H9 (cell line): ENCODE results near the gene MST1R. TPM values are rescaled to one million over a fixed set of nuclear protein-coding genes. Genes with fewer than 3 reads are reported as not detected.

ENCODE experiments used
- DNase-seq: peaks from one replicate; pipeline ENCODE4 v3.0.0-alpha.2; 2017
- H2AFZ ChIP-seq: one replicate; pipeline ENCODE4 v1.6.1; 2013; ENCODE audit warnings: mild to moderate bottlenecking, low read length, control low read depth, moderate library complexity
- H2AK5ac ChIP-seq: 2 replicates; pipeline ENCODE4 v1.6.1; 2013; ENCODE audit warnings: low read length, control low read depth, mixed read lengths; ENCODE audit not compliant: insufficient read length
- H2BK120ac ChIP-seq: one replicate; pipeline ENCODE4 v1.6.1; 2013; ENCODE audit warnings: low read depth, mild to moderate bottlenecking, low read length, control low read depth, inconsistent platforms; ENCODE audit not compliant: poor library complexity, severe bottlenecking
- H2BK12ac ChIP-seq: 2 replicates; pipeline ENCODE4 v1.6.1; 2013; ENCODE audit warnings: low read length, control low read depth, mixed read lengths, low read depth; ENCODE audit not compliant: insufficient read length
- H2BK15ac ChIP-seq: 2 replicates; pipeline ENCODE4 v1.6.1; 2013; ENCODE audit warnings: low read depth, low read length, control low read depth
- H2BK20ac ChIP-seq: one replicate; pipeline ENCODE4 v1.6.1; 2013; ENCODE audit warnings: low read depth, mild to moderate bottlenecking, low read length, control low read depth, inconsistent platforms; ENCODE audit not compliant: poor library complexity, severe bottlenecking
- H2BK5ac ChIP-seq: 2 replicates; pipeline ENCODE4 v1.6.1; 2013; ENCODE audit warnings: low read length, control low read depth, mixed read lengths; ENCODE audit not compliant: insufficient read length
- H3K14ac ChIP-seq: 2 replicates; pipeline ENCODE4 v1.6.1; 2013; ENCODE audit warnings: low read length, control low read depth; ENCODE audit not compliant: insufficient read depth
- H3K18ac ChIP-seq: 2 replicates; pipeline ENCODE4 v1.6.1; 2013; ENCODE audit warnings: low read depth, mild to moderate bottlenecking, mixed read lengths, low read length, control low read depth; ENCODE audit not compliant: insufficient read length
- H3K23ac ChIP-seq: 2 replicates; pipeline ENCODE4 v1.6.1; 2013; ENCODE audit warnings: low read length, control low read depth, mixed read lengths, low read depth; ENCODE audit not compliant: insufficient read length
- H3K23me2 ChIP-seq: 2 replicates; pipeline ENCODE4 v1.6.1; 2013; ENCODE audit warnings: low read depth, mild to moderate bottlenecking, mixed read lengths, low read length, control low read depth; ENCODE audit not compliant: insufficient read length, poor library complexity, severe bottlenecking
- H3K27ac ChIP-seq: 2 replicates; pipeline ENCODE4 v1.5.1; 2013; ENCODE audit warnings: low read length, control low read depth, mixed read lengths, low read depth; ENCODE audit not compliant: insufficient read length
- H3K27me3 ChIP-seq: 2 replicates; pipeline ENCODE4 v1.6.1; 2013; ENCODE audit warnings: low read length, control low read depth, inconsistent platforms; ENCODE audit not compliant: insufficient read depth
- H3K4ac ChIP-seq: 2 replicates; pipeline ENCODE4 v1.6.1; 2013; ENCODE audit warnings: low read depth, mild to moderate bottlenecking, control low read depth, inconsistent platforms, low read length, moderate library complexity
- H3K4me1 ChIP-seq: 2 replicates; pipeline ENCODE4 v1.6.1; 2013; ENCODE audit warnings: low read length, control low read depth, inconsistent platforms; ENCODE audit not compliant: insufficient read depth
- H3K4me2 ChIP-seq: 2 replicates; pipeline ENCODE4 v1.6.1; 2013; ENCODE audit warnings: low read length, control low read depth, mixed read lengths; ENCODE audit not compliant: insufficient read length, insufficient read depth
- H3K56ac ChIP-seq: 2 replicates; pipeline ENCODE4 v1.6.1; 2013; ENCODE audit warnings: low read depth, mild to moderate bottlenecking, mixed read lengths, low read length, control low read depth; ENCODE audit not compliant: insufficient read length
- H3K79me1 ChIP-seq: 2 replicates; pipeline ENCODE4 v1.6.1; 2013; ENCODE audit warnings: low read depth, mild to moderate bottlenecking, moderate library complexity, low read length, control low read depth, inconsistent platforms; ENCODE audit not compliant: insufficient read depth, poor library complexity, severe bottlenecking
- H3K79me2 ChIP-seq: 2 replicates; pipeline ENCODE4 v1.6.1; 2013; ENCODE audit warnings: low read length, control low read depth, inconsistent platforms; ENCODE audit not compliant: insufficient read depth
- H3K9ac ChIP-seq: 2 replicates; pipeline ENCODE4 v1.6.1; 2013; ENCODE audit warnings: low read length, control low read depth, mixed read lengths; ENCODE audit not compliant: insufficient read length; ENCODE audit errors: extremely low read depth
- H3K9me3 ChIP-seq: one replicate; pipeline ENCODE4 v1.6.1; 2013; ENCODE audit warnings: low read depth, low read length, inconsistent platforms; ENCODE audit not compliant: control insufficient read depth
- H3T11ph ChIP-seq: one replicate; pipeline ENCODE4 v1.6.1; 2013; ENCODE audit warnings: mild to moderate bottlenecking, low read length, control low read depth, inconsistent platforms
- H4K20me1 ChIP-seq: one replicate; pipeline ENCODE4 v1.6.1; 2013; ENCODE audit not compliant: control insufficient read depth, insufficient read length, insufficient read depth
- H4K5ac ChIP-seq: 2 replicates; pipeline ENCODE4 v1.6.1; 2013; ENCODE audit warnings: low read depth, mild to moderate bottlenecking, mixed read lengths, low read length, control low read depth; ENCODE audit not compliant: insufficient read length
- H4K8ac ChIP-seq: replicated peaks from 2 replicates; pipeline ENCODE4 v1.6.1; 2013; ENCODE audit warnings: low read length, control low read depth, mixed read lengths, low read depth; ENCODE audit not compliant: insufficient read length
- H4K91ac ChIP-seq: 2 replicates; pipeline ENCODE4 v1.6.1; 2013; ENCODE audit warnings: low read depth, mild to moderate bottlenecking, moderate library complexity, mixed read lengths, low read length, control low read depth; ENCODE audit not compliant: insufficient read length
- H3K27ac Mint-ChIP-seq, 3 experiments: 2 replicates in 2 of 3; 3 replicates in 1 of 3; pipeline ENCODE4 v1.8.0; 2020 to 2021; ENCODE audit warnings: mixed read lengths in 3 of 3, mild to moderate bottlenecking in 1 of 3, moderate library complexity in 1 of 3
- H3K27me3 Mint-ChIP-seq: 2 replicates; pipeline ENCODE4 v1.8.0; 2021; ENCODE audit warnings: low read depth, mild to moderate bottlenecking, moderate library complexity, mixed read lengths
- H3K36me3 Mint-ChIP-seq, 3 experiments: 2 replicates in 2 of 3; 3 replicates in 1 of 3; pipeline ENCODE4 v1.8.0; 2020 to 2021; ENCODE audit warnings: low read depth in 3 of 3, mixed read lengths in 3 of 3; ENCODE audit not compliant: insufficient read depth in 1 of 3
- H3K4me1 Mint-ChIP-seq, 2 experiments: 2 replicates each; pipeline ENCODE4 v1.8.0; 2020; ENCODE audit warnings: mixed read lengths in 2 of 2
- H3K4me3 Mint-ChIP-seq, 2 experiments: 2 replicates in 1 of 2; 3 replicates in 1 of 2; pipeline ENCODE4 v1.8.0; 2020 to 2021; ENCODE audit warnings: mild to moderate bottlenecking in 2 of 2, mixed read lengths in 2 of 2, moderate library complexity in 1 of 2
- H3K9me3 Mint-ChIP-seq, 2 experiments: 2 replicates in 1 of 2; 3 replicates in 1 of 2; pipeline ENCODE4 v1.8.0; 2020; ENCODE audit warnings: mild to moderate bottlenecking in 2 of 2, mixed read lengths in 2 of 2, moderate library complexity in 1 of 2
- CTCF ChIP-seq: fragments of 200-600 bp; sonication (generic); conservative IDR thresholded peaks from 3 replicates; pipeline ENCODE4 v1.8.0; 2021; ENCODE audit warnings: antibody characterized with exemption, mild to moderate bottlenecking
- WGBS: extraction: QIAGEN DNeasy Blood & Tissue Kit; methylation state at CpG from one replicate; pipeline ENCODE4 v1.1.7; 2013; ENCODE audit warnings: missing lambda C conversion rate, low lambda C conversion rate, mixed read lengths; ENCODE audit not compliant: insufficient read length; ENCODE audit errors: extremely low coverage; 5-methylcytosine and 5-hydroxymethylcytosine counted together
- total RNA-seq: library from RNA; stranded (reverse); gene quantifications from 2 replicates; pipeline ENCODE4 v1.2.1, GENCODE V29; 2021

The MST1R gene
- total RNA-seq, 1 experiment from 2014 or later, result 4.9 TPM

GRCh38 chr3:49952924-49953323 lies 49.3 kb upstream of the MST1R start:
- Histone ChIP-seq H4K91ac (no peak overlapping the region), H3T11ph (no peak overlapping the region), H3K9me3 (no peaks in the 10 kb centered on the region), H3K18ac (no peak overlapping the region), H2BK20ac (no peak overlapping the region), H3K14ac (no peak overlapping the region), H3K79me1 (peaks cover 7% of the 10 kb centered on the region), H3K27ac (no peak overlapping the region), H3K4me1 (no peaks in the 10 kb centered on the region), H3K4me2 (no peak overlapping the region), H3K9ac (no peak overlapping the region), H3K23ac (no peak overlapping the region), H2AFZ (no peak overlapping the region), H3K23me2 (no peaks in the 10 kb centered on the region), H3K27me3 (no peaks in the 10 kb centered on the region), H3K56ac (no peak overlapping the region), H4K8ac (no peak overlapping the region), H2BK120ac (no peak overlapping the region), H2BK15ac (no peak overlapping the region), H4K5ac (no peak overlapping the region), H3K4ac (no peak overlapping the region), H2AK5ac (no peak overlapping the region), H4K20me1 (no peaks in the 10 kb centered on the region), H3K79me2 (peaks cover 30% of the 10 kb centered on the region; the same call in 1 of the 2 replicates), H2BK5ac (no peak overlapping the region), H2BK12ac (no peak overlapping the region)
- no CpG with 5 or more reads among the region's 6 CpGs for WGBS
- Mint-ChIP-seq H3K4me1 (peaks cover 0 to 3% of the 10 kb centered on the region in 2 experiments; a peak in 1 of 4 replicates), H3K27me3 (no peaks in the 10 kb centered on the region), H3K27ac (no peak overlapping the region), H3K9me3 (no peaks in the 10 kb centered on the region), H3K4me3 (no peak overlapping the region), H3K36me3 (peaks cover 0 to 5% (median 1%) of the 10 kb centered on the region in 3 experiments; a peak in 5 of 7 replicates)
- no peak for TF ChIP-seq CTCF
- no peak for DNase-seq
